Tibial nerve (tissue), 4 donors: ENCODE results near the gene VTN.

Source experiments
- EP300 ChIP-seq, 2 donors: sonication (generic); formaldehyde crosslinking; IDR thresholded peaks; one replicate each; pipeline ENCODE4 v1.6.1; 2017; ENCODE audit warnings: antibody characterized with exemption in 2 of 2, mild to moderate bottlenecking in 1 of 2
- TF ChIP-seq, protein P1 (sequence below), 5 experiments: fragments of 200-600 bp in 3 of 5; fragments of 450-650 bp in 2 of 5; sonication (generic) in 3 of 5; IDR thresholded peaks; one replicate each; pipeline ENCODE4 v1.5.1; 2016 to 2019; ENCODE audit warnings: antibody characterized with exemption in 5 of 5, mild to moderate bottlenecking in 3 of 5, moderate library complexity in 2 of 5

DNA sequence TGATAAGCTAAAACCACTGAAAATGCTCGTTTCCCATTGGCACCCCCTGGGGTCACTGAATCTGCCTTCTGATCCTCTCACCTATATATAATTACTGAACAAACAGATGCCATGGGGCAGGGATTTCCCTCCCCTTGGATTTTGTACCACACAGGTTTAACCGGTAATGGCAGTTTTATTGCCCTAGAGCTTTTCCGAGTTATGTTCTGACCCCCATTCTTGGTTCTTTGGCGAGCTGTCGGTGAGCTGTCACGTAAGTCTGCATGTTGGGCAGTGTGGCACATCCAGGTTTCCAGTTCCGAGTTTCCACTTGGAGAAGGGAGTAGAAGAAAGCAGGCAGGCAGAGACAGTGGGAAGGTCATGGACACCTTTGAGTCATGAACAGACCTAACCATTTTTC lies 44.0 kb downstream of the VTN start:
- TF ChIP-seq, protein P1, sequence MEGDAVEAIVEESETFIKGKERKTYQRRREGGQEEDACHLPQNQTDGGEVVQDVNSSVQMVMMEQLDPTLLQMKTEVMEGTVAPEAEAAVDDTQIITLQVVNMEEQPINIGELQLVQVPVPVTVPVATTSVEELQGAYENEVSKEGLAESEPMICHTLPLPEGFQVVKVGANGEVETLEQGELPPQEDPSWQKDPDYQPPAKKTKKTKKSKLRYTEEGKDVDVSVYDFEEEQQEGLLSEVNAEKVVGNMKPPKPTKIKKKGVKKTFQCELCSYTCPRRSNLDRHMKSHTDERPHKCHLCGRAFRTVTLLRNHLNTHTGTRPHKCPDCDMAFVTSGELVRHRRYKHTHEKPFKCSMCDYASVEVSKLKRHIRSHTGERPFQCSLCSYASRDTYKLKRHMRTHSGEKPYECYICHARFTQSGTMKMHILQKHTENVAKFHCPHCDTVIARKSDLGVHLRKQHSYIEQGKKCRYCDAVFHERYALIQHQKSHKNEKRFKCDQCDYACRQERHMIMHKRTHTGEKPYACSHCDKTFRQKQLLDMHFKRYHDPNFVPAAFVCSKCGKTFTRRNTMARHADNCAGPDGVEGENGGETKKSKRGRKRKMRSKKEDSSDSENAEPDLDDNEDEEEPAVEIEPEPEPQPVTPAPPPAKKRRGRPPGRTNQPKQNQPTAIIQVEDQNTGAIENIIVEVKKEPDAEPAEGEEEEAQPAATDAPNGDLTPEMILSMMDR (IDR thresholded peaks at IDR 0.05) = no peak
- no peak for TF ChIP-seq EP300 (IDR thresholded peaks at IDR 0.05)
